SIG-M5 treated with dmso at 0.1 percent for 504 hours (cell line): Measurements from ENCODE around the gene CARMIL3.

Experiments
- DNase-seq: peaks from one replicate; lab custom pipeline; 2025; ENCODE audit not compliant: unreplicated experiment; lab: John Stamatoyannopoulos, UW

CARMIL3 gene

DNA sequence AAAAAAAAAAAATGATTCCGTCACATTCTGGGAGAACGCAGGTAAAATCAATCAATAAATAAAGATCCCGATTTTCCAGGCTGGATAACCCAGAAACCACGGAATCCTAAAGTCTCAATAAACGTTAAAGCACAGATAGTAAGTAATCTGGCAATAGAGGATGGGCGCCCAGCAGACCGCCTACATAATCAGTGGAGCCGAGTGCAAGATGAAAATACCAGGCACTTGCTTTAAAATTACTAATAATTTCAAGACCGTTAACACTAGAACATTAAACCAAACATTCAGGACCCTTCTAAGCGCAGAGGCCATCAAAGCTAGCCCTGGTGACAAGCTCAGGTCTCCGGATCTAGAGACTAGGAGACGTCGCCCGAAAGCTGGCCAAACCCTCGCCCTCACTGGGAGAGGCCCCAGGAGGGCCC is 61.6 kb downstream of the CARMIL3 start:
- DNase-seq = no peak

GRCh38 chr14:24113801-24114531 is 62.2 kb downstream of the CARMIL3 start:
- peak; percentile 88 for DNase-seq

GRCh38 chr14:24114532-24115421 is 63.0 kb downstream of the CARMIL3 start, which contains the start of the genes DCAF11 and NRL:
Gene DCAF11 (plus strand): TSS chr14:24114777. CDS start chr14:24115595, 818 bp downstream.
Gene NRL (minus strand): TSS chr14:24114949. CDS start chr14:24082848, 32,101 bp downstream.
- DNase-seq = peak; percentile 100

DNA sequence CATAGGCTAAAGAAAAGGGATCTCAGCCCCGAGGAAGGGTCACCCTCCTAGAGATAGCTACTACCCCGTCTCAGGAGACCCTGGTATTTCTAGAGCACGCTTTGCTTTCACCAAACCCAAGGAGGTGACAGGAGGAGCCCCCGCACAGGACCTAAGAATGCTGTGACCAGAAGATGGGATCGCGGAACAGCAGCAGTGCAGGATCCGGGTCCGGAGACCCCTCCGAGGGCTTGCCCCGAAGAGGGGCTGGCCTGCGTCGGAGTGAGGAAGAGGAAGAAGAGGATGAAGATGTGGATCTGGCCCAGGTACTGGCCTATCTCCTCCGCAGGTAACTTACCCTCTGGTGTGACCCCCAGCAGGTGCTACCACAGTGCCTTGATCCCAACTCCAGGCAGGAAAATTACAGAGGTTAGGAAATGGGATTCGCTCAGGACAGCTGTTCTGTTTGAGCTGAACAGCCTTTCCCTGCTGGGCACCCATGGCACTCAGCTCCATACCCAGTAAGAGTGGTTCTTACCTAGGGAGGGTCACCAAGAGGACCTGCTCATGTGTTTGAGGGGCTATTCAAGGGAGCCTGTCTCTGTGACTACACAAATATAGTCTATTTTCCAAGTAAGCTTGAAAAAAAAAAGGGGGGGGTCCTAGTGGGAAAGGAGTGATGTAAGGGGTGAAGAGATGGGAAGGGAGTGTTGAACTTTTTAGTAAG is 63.8 kb downstream of the CARMIL3 start:
- DNase-seq = no peak

- no peak for DNase-seq
Observed at GRCh38 chr14:24116128-24116814, 64.5 kb downstream of the CARMIL3 start.

- DNase-seq = no peak
Observed at GRCh38 chr14:24117179-24117578, 65.4 kb downstream of the CARMIL3 start.
